Activated T-cell treated with anti-CD3 and anti-CD28 coated beads for 4 hours (primary cell): Measurements from ENCODE around the gene CEND1.

Experiments used
- DNase-seq: peaks from one replicate; pipeline ENCODE4 v3.0.0-alpha.2; 2020

The CEND1 gene

DNA sequence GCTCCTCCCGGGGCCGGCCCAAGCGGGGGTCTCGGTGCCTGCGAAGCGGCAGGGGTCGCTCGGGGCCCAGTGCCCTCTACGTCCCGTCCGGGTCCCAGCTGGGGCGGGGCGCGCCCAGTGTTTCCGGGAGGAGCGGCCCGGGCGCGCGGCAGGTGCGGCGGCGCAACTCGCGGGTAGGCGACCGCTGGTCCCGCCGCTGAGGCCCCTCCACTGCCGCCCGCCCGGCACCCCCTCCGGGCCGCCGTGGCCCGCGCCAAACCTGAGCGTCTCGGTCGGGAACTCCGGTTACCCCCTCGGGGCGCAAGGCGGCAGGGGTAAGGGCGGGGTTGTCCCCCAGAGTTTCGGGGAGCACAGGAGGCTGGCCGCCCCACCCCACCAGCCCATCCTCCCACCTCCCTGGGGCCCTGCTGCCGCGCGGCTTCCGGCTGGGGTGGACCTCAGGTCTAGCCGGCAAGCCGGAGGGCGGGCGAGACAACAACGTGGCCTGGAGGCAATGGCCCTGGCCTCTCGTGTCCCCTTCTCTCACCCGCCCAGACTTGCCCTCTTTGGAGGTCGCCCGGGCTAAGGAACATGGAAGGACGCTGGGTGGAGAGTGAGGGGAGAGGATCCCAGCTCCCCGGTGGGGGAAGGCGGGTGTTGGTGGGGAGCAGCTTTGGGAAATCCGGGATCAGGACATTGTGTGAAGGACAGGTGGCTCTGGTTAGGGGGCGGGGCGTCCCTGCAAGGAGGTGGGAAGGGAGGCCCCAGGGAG, 37.4 kb upstream of the CEND1 start:
- DNase-seq = no peak

DNA sequence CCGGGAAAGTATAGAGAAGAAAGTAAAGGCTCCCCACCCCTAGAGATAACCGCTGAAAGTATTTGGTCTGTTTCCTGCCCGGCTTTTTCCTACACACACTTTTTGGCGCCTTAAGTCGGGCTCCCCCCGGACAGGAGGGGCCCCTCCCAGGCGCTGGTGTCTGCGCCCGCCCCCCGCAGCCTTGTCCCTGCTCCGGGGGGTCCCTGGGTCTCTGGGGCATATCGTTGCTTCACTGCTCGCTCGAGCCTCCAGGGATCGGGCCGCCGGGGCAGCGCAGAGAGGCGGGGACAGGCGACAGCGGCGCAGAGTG, 36.9 kb upstream of the CEND1 start:
- no peak for DNase-seq

DNA sequence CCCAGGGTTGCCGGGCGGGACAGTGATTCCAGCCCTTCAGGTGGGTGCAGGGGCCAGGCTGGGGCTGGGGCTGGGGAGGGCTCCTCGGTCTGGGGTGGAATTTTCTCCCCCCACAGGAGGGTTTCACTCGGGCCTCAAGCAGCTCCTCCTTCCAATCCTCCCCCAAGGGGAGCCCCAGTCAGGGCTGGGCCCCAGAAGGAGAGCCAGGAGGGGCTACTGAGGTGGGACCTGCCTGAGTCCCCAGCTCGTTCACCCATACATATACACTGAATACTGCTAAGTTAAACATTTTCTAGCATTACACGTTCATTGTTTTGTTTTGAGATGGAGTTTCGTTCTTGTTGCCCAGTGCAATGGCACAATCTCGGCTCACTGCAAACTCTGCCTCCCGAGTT, 36.3 kb upstream of the CEND1 start:
- DNase-seq = no peak

- no peak for DNase-seq
Observed at GRCh38 chr11:825366-826226, 35.7 kb upstream of the CEND1 start.

DNA sequence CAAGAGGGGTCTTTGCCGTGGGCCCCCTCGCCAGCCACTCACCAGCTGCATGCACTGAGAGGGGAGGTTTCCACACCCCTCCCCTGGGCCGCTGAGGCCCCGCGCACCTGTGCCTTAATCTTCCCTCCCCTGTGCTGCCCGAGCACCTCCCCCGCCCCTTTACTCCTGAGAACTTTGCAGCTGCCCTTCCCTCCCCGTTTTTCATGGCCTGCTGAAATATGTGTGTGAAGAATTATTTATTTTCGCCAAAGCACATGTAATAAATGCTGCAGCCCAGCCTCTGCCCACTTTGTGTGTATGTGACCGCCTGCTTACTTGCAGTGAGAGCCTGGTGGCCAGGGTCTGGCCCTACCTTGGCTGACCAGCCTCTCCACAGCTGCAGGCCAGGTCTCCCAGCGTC, 35.1 kb upstream of the CEND1 start:
- DNase-seq = no peak

- DNase-seq = no peak
Observed at GRCh38 chr11:824292-824880, 34.5 kb upstream of the CEND1 start.

- no peak for DNase-seq
Observed at GRCh38 chr11:823441-824291, 33.8 kb upstream of the CEND1 start.

DNA sequence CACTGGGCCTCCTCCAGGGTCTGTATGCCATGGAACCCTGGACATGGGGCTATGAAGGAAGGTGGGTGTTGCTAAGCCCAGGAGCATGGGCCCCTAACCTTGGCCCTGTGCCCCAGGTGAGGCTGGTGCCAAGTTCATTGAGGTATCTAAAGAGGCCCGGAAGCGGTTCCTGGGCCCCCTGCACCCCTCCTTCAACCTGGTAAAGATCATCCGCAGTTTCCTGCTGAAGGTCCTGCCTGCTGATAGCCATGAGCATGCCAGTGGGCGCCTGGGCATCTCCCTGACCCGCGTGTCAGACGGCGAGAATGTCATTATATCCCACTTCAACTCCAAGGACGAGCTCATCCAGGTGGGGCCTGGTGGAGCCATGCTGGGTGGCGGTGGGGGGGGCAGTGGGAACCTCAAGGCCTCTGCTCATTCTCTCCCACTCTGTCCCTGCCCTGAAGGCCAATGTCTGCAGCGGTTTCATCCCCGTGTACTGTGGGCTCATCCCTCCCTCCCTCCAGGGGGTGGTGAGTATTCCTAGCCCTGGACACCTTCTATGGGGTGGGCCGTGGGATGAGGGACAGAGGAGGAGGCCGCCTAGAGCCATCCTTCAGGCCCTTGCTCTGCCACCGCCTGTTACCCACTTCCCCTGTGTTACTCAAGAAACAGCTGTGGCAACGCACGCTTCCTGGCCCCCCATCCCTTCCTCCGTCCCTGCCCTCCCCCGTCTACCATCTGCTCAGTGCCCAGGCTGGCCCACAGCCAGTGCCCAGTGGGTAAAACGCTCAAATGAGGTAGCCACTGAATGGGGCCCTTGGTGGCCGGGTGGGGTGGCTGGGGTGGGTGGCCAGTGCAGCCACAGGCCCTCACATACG, 31.9 kb upstream of the CEND1 start:
- DNase-seq = no peak

GRCh38 chr11:820655-821511, 31.0 kb upstream of the CEND1 start:
- no peak for DNase-seq

GRCh38 chr11:819943-820649, 30.2 kb upstream of the CEND1 start:
- DNase-seq = peak; percentile 85

- peak; percentile 91 for DNase-seq
Observed at GRCh38 chr11:819129-819931, 29.4 kb upstream of the CEND1 start.

GRCh38 chr11:818396-819128, 28.7 kb upstream of the CEND1 start, which contains the start of gene PNPLA2:
Gene PNPLA2 (plus strand): TSS chr11:818914. CDS start chr11:819719, 805 bp downstream.
- no peak for DNase-seq

GRCh38 chr11:816433-816779, 26.5 kb upstream of the CEND1 start:
- no peak for DNase-seq

- DNase-seq = no peak
Observed at GRCh38 chr11:815675-816432, 26.0 kb upstream of the CEND1 start.

GRCh38 chr11:813456-814096, 23.7 kb upstream of the CEND1 start:
- no peak for DNase-seq

- no peak for DNase-seq
Observed at GRCh38 chr11:813072-813455, 23.2 kb upstream of the CEND1 start.

GRCh38 chr11:812390-812789, 22.5 kb upstream of the CEND1 start:
- DNase-seq = no peak
